Adrenal gland (tissue), 12 donors: Measurements from ENCODE around the gene RAD21L1. TPM values are rescaled to one million over a fixed set of nuclear protein-coding genes. Genes with fewer than 3 reads are reported as not detected.
A peak's percentile ranks its signal among the peaks of the same experiment; 100 is the strongest.

Experiments
- DNase-seq, 7 donors: peaks; one replicate each; pipeline ENCODE4 v3.0.0-alpha.2; 2019 to 2020
- H3K27ac ChIP-seq, 5 donors: fragments of 200-600 bp; sonication (generic) in 4 of 5; 1 replicate in 3 of 5; 2 replicates in 2 of 5; pipeline versions ENCODE4 v1.5.1 to v1.8.0; 2016 to 2020; ENCODE audit warnings: mild to moderate bottlenecking in 1 of 5
- H3K27me3 ChIP-seq: fragments of 200-600 bp; 2 replicates; pipeline ENCODE4 v1.8.0; 2021
- H3K36me3 ChIP-seq, 2 donors: fragments of 200-600 bp; replicated peaks in 1 of 2; 1 replicate in 1 of 2; 2 replicates in 1 of 2; pipeline versions ENCODE4 v1.5.1 to v1.8.0; 2018 to 2022
- H3K4me1 ChIP-seq, 2 donors: fragments of 200-600 bp; replicated peaks in 1 of 2; 1 replicate in 1 of 2; 2 replicates in 1 of 2; pipeline versions ENCODE4 v1.5.1 to v1.8.0; 2018 to 2021
- H3K4me3 ChIP-seq, 4 donors: fragments of 200-600 bp; sonication (generic) in 3 of 4; one replicate each; pipeline ENCODE4 v1.5.1; 2016 to 2018
- H3K9me3 ChIP-seq, 3 donors: fragments of 200-600 bp; sonication (generic) in 1 of 3; replicated peaks in 1 of 3; 1 replicate in 2 of 3; 2 replicates in 1 of 3; pipeline versions ENCODE4 v1.5.1 to v1.8.0; 2016 to 2021
- POLR2A ChIP-seq, 2 donors: fragments of 450-650 bp; IDR thresholded peaks; one replicate each; pipeline ENCODE4 v1.6.1; 2017; ENCODE audit warnings: antibody characterized with exemption in 2 of 2, mild to moderate bottlenecking in 2 of 2, moderate library complexity in 1 of 2
- WGBS, 4 donors: extraction: QIAGEN DNeasy Blood & Tissue Kit in 2 of 4; methylation state at CpG; one replicate each; pipeline versions ENCODE4 v1.1.5 to v1.1.7; 2013 to 2017; 5-methylcytosine and 5-hydroxymethylcytosine counted together
- intact Hi-C, 2 donors: fragments of 100-400 bp; cut with DNase I; formaldehyde crosslinking; loops; one replicate each; pipeline versions ENCODE4 v1.14.1 to v1.15.0; 2022 to 2023
- polyA plus RNA-seq, 3 donors: library from polyadenylated mRNA; stranded (reverse); fragments of 200-250 nt in 2 of 3; fragments of 350-450 nt in 1 of 3; fragmentation: Illumina TruSeq in 1 of 3; extraction: RNeasy Lipid Tissue Mini Kit (QIAGEN cat#74804) in 1 of 3; gene quantifications; one replicate each; pipeline ENCODE4 v1.2.3, GENCODE V29; 2013 to 2014
- total RNA-seq, 9 donors: library from RNA; depleted of rRNA in 4 of 9; stranded (reverse); fragments of >200 nt in 4 of 9; fragments of 120-200 nt in 1 of 9; fragmentation: NEBNext Ultra II Directional in 1 of 9; extraction: Animal tissue kit (Norgen Biotek cat#: 25700) in 1 of 9; gene quantifications; one replicate each; pipeline versions ENCODE4 v1.1.0 to v1.2.4, GENCODE V29; 2013 to 2023
- TF ChIP-seq, protein P1 (sequence below), 6 experiments: fragments of 450-650 bp in 4 of 6; fragments of 200-600 bp in 2 of 6; sonication (generic) in 1 of 6; IDR thresholded peaks; 1 replicate in 5 of 6; 2 replicates in 1 of 6; pipeline versions ENCODE4 v1.5.1 to v1.8.0; 2016 to 2021; ENCODE audit warnings: antibody characterized with exemption in 6 of 6, mild to moderate bottlenecking in 2 of 6, moderate library complexity in 1 of 6
- donor health status: healthy with polysubstance abuse.
- donor health status: Bipolar disorder and iron deficiency.
- donor health status: DM: yes; HTN: yes; CAD: no.
- donor health status: DM: no; HTN: no; CAD: no.
- donor health status: DM: no; HTN: no; CAD: no.
- donor health status: DM: yes; HTN: yes; CAD: no.

The RAD21L1 gene
- total and polyA plus RNA-seq, 12 donors: 0.06 to 0.07 TPM; not detected in 10

DNA sequence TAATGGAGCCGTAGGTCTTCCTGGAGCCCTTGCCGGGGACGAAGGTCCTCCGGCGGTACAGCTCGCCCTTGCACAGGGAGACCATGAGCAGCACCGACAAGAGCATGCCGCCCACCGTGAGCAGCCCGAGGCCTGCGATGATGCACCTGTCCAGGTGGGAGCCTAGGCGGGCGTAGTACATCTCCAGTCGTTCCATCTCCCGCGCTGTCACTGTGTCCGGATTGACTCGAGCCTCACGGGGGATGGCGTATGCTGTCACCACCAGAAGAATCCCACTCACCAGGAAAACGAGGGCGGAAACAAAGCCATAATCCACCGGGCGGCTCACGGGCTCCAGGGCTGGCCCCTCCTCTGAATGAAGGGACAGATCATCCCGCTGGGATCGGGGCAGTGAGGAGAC is 44.9 kb upstream of the RAD21L1 start:
- Histone ChIP-seq H3K27me3 (peaks cover 3% of the 10 kb centered on the region), H3K27ac (no peak overlapping the region), H3K4me1 (peaks cover 4 to 6% of the 10 kb centered on the region in 2 donors), H3K4me3 (no peak overlapping the region), H3K36me3 (peaks cover 0 to 2% of the 10 kb centered on the region in 2 donors), H3K9me3 (no peaks in the 10 kb centered on the region)
- no peak for DNase-seq
- no peak for TF ChIP-seq POLR2A (IDR thresholded peaks at IDR 0.05)
- intact Hi-C loops: no loop called here
- 86 to 97% (median 96%) methylated on average over 14 to 27 of the region's 27 CpGs for WGBS, 4 donors

DNA sequence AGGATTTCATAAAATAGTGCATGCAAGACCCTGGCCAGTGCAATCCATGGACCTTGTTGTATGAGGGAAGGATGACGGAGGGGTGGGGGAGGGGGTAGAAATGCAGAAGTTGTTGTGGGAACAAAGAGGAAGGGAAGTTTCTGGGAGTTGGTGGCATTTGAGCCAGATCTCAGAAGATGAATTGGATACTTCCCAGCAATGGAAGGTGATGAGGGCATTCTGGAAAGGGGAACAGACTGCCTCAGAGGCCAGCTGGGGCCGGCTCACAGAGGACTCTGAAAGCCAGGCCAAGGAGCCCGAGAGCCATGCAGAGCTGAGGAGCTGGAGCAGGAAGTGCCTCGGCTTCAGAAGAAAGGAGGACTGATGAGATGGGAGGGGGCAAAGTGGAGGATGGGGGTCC is 43.7 kb upstream of the RAD21L1 start:
- H3K27ac ChIP-seq: no peak overlapping the region
- peak in 1 of 7 donors; percentile 4 for DNase-seq
- no peaks in the 10 kb centered on the region for H3K36me3 ChIP-seq
- intact Hi-C loops: no loop called here
- whole genome bisulfite sequencing, 4 donors: 46 to 56% (median 52%) methylated on average over 4 of the region's 4 CpGs
- H3K4me1 ChIP-seq: peaks cover 4 to 6% of the 10 kb centered on the region in 2 donors
- H3K27me3 ChIP-seq: peaks cover 3% of the 10 kb centered on the region
- no peaks in the 10 kb centered on the region for H3K9me3 ChIP-seq
- TF ChIP-seq, protein P1, sequence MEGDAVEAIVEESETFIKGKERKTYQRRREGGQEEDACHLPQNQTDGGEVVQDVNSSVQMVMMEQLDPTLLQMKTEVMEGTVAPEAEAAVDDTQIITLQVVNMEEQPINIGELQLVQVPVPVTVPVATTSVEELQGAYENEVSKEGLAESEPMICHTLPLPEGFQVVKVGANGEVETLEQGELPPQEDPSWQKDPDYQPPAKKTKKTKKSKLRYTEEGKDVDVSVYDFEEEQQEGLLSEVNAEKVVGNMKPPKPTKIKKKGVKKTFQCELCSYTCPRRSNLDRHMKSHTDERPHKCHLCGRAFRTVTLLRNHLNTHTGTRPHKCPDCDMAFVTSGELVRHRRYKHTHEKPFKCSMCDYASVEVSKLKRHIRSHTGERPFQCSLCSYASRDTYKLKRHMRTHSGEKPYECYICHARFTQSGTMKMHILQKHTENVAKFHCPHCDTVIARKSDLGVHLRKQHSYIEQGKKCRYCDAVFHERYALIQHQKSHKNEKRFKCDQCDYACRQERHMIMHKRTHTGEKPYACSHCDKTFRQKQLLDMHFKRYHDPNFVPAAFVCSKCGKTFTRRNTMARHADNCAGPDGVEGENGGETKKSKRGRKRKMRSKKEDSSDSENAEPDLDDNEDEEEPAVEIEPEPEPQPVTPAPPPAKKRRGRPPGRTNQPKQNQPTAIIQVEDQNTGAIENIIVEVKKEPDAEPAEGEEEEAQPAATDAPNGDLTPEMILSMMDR (IDR thresholded peaks at IDR 0.05): no peak
- TF ChIP-seq POLR2A (IDR thresholded peaks at IDR 0.05): no peak
- H3K4me3 ChIP-seq: no peak overlapping the region

GRCh38 chr20:1183153-1183552 is 42.7 kb upstream of the RAD21L1 start:
- peaks cover 4 to 6% of the 10 kb centered on the region in 2 donors for H3K4me1 ChIP-seq
- H3K4me3 ChIP-seq: no peak overlapping the region
- intact Hi-C loops: no loop called here
- DNase-seq: no peak
- 67 to 83% (median 77%) methylated on average over 6 of the region's 6 CpGs for WGBS, 4 donors
- peaks cover 3% of the 10 kb centered on the region for H3K27me3 ChIP-seq
- no peak overlapping the region for H3K27ac ChIP-seq
- no peaks in the 10 kb centered on the region for H3K36me3 ChIP-seq
- H3K9me3 ChIP-seq: no peaks in the 10 kb centered on the region
- TF ChIP-seq, protein P1 (IDR thresholded peaks at IDR 0.05): no peak
- no peak for TF ChIP-seq POLR2A (IDR thresholded peaks at IDR 0.05)

DNA sequence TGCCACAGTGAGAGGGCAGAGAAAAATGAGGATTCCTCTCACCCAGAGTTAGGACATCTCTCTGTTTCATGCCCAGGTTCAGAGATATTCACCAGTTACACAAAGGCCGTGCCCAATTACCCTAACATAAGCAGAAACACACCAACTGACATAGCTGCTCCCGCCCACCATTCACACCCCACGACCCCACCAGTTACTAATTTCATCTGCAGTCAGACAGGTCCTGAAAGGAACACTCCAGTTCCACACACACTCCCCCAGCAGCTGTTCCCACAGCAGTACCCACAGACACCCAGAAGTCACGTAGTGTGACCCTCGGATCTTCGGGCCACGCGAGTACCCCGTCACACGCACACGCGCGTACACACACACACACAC is 41.6 kb upstream of the RAD21L1 start:
- no peak for DNase-seq
- WGBS, 4 donors: 23 to 30% (median 28%) methylated on average over 12 to 13 of the region's 13 CpGs
- intact Hi-C loops: no loop called here
- Histone ChIP-seq H3K4me3 (peak overlapping the region in 1 of 4 donors; percentile 72), H3K4me1 (peaks cover 4 to 6% of the 10 kb centered on the region in 2 donors), H3K36me3 (no peaks in the 10 kb centered on the region), H3K27me3 (peaks cover 3% of the 10 kb centered on the region), H3K9me3 (no peaks in the 10 kb centered on the region), H3K27ac (no peak overlapping the region)
- TF ChIP-seq POLR2A (IDR thresholded peaks at IDR 0.05): no peak
- TF ChIP-seq, protein P1 (IDR thresholded peaks at IDR 0.05): no peak

- Histone ChIP-seq H3K27me3 (peaks cover 3% of the 10 kb centered on the region), H3K4me3 (peak within 1 kb of the TSS in 1 of 4 donors; percentile 72), H3K36me3 (no peaks in the 10 kb centered on the region), H3K4me1 (peaks cover 4 to 6% of the 10 kb centered on the region in 2 donors), H3K27ac (no peak within 1 kb of the TSS), H3K9me3 (no peaks in the 10 kb centered on the region)
- 0 to 3% (median 1%) methylated on average over 2 to 76 of the region's 76 CpGs for WGBS, 4 donors
- DNase-seq: no peak
- intact Hi-C loops: no loop called here
- TF ChIP-seq POLR2A (IDR thresholded peaks at IDR 0.05): no peak
- TF ChIP-seq, protein P1 (IDR thresholded peaks at IDR 0.05): no peak
Measured at GRCh38 chr20:1184638-1185315, 41.1 kb upstream of the RAD21L1 start, which contains the start of gene TMEM74B. TSS of gene TMEM74B (minus strand) at chr20:1184981. CDS start at chr20:1183801, 1,180 bp downstream.
